HG03378 (cell line): ENCODE measurements around the gene ZBTB7A.
"Not testable (repeated sequence)": the region's sequence is repeated elsewhere in the genome, so short reads cannot be mapped to it uniquely, and the experiment has no call there.

Source experiments
- ATAC-seq: cut with Tn5 transposase; IDR thresholded peaks from one replicate; pipeline ENCODE4 v1.9.1; 2021; ENCODE audit warnings: mild to moderate bottlenecking, moderate library complexity; ENCODE audit not compliant: unreplicated experiment

The ZBTB7A gene

DNA sequence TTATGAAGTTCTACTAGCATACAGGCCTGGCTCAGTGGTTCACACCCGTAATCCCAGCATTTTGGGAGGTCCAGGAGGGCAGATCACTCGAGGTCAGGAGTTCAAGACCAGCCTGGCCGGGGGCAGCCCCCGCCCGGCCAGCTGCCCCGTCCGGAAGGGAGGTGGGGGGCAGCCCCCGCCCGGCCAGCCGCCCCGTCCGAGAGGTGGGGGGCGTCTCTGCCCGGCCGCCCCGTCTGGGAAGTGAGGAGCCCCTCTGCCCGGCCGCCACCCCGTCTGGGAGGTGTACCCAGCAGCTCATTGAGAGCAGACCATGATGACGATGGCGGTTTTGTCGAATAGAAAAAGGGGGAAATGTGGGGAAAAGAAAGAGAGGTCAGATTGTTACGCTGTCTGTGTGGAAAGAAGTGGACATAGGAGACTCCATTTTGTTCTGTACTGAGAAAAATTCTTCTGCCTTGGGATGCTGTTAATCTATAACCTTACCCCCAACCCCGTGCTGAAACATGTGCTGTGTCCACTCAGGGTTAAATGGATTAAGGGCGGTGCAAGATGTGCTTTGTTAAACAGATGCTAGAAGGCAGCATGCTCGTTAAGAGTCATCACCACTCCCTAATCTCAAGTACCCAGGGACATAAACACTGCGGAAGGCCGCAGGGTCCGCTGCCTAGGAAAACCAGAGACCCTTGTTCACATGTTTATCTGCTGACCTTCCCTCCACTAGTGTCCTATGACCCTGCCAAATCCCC lies 67.9 kb downstream of the ZBTB7A start:
- not testable (repeated sequence) for ATAC-seq

DNA sequence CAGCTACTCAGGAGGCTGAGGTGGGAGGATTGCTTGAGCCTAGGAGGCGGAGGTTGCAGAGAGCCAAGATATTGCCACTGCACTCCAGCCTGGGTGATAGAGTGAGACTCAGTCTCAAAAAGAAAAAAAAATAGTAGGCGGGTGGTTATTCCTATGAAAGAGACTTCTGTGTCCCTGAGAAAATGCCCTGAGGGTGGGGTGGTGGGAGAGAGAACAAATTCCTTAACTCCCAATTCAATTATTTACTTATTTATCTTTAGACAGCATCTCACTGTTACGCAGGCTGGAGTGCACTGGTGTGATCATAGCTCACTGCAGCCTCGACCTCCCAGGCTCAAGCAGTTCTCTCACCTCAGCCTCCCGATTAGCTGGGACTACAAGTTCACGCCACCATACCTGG lies 71.1 kb downstream of the ZBTB7A start:
- ATAC-seq = no peak
